DND-41 (cell line): ENCODE measurements around the gene ALDH1A3.

ENCODE experiments used
- ATAC-seq: fragments of 200-7000 bp; cut with Tn5 transposase; 3 replicates; pipeline ENCODE4 v1.9.1; 2021; ENCODE audit warnings: low read depth; ENCODE audit not compliant: insufficient read depth
- DNase-seq: peaks from one replicate; pipeline ENCODE4 v3.0.0-alpha.2; 2020
- H2AFZ ChIP-seq: 2 replicates; pipeline ENCODE4 v1.6.0; 2012; ENCODE audit warnings: low read depth, low read length
- H3K27ac ChIP-seq: 2 replicates; pipeline ENCODE4 v1.5.1; 2012; ENCODE audit warnings: low read length, inconsistent platforms
- H3K27me3 ChIP-seq: fragments of 200-600 bp; sonication (generic); 2 replicates; pipeline ENCODE4 v1.6.0; 2012; ENCODE audit warnings: low read length, mild to moderate bottlenecking, inconsistent platforms; ENCODE audit not compliant: insufficient read depth, poor library complexity
- H3K36me3 ChIP-seq: 2 replicates; pipeline ENCODE4 v1.5.1; 2012; ENCODE audit warnings: low read length, inconsistent platforms; ENCODE audit not compliant: insufficient read depth
- H3K4me1 ChIP-seq: 2 replicates; pipeline ENCODE4 v1.5.1; 2012; ENCODE audit warnings: mild to moderate bottlenecking, low read length; ENCODE audit not compliant: insufficient read depth
- H3K4me2 ChIP-seq: 2 replicates; pipeline ENCODE4 v1.6.0; 2012; ENCODE audit warnings: mild to moderate bottlenecking, moderate library complexity, low read length, inconsistent platforms; ENCODE audit not compliant: insufficient read depth
- H3K4me3 ChIP-seq, 2 experiments: fragments of 200-600 bp in 1 of 2; shearing (Covaris generic) in 1 of 2; 2 replicates each; pipeline ENCODE4 v1.5.1; 2012 to 2016; ENCODE audit warnings: inconsistent platforms in 2 of 2, low read length in 2 of 2, mild to moderate bottlenecking in 2 of 2, low read depth in 1 of 2, moderate library complexity in 1 of 2
- H3K79me2 ChIP-seq: 2 replicates; pipeline ENCODE4 v1.6.0; 2012; ENCODE audit warnings: low read length, inconsistent platforms; ENCODE audit not compliant: insufficient read depth
- H3K9ac ChIP-seq: 2 replicates; pipeline ENCODE4 v1.6.0; 2012; ENCODE audit warnings: low read depth, mild to moderate bottlenecking, inconsistent platforms, low read length, moderate library complexity
- H3K9me3 ChIP-seq: 2 replicates; pipeline ENCODE4 v1.5.1; 2012; ENCODE audit warnings: low read length, moderate library complexity, mild to moderate bottlenecking, inconsistent platforms; ENCODE audit not compliant: insufficient read depth, severe bottlenecking
- H4K20me1 ChIP-seq: 2 replicates; pipeline ENCODE4 v1.6.0; 2012; ENCODE audit warnings: low read length; ENCODE audit not compliant: insufficient read depth
- CTCF ChIP-seq: IDR thresholded peaks from 2 replicates; pipeline ENCODE4 v1.5.1; 2012; ENCODE audit warnings: borderline replicate concordance, low read length, moderate library complexity, mild to moderate bottlenecking; ENCODE audit not compliant: poor library complexity, severe bottlenecking; ENCODE audit errors: extremely low read depth
- EZH2 ChIP-seq: IDR thresholded peaks from 3 replicates; pipeline ENCODE4 v1.6.1; 2012; ENCODE audit warnings: borderline replicate concordance, low read depth, mild to moderate bottlenecking, moderate library complexity, low read length, inconsistent platforms; ENCODE audit not compliant: severe bottlenecking

ALDH1A3 gene

GRCh38 chr15:100903168-100903554 is 23.5 kb downstream of the ALDH1A3 start:
- Histone ChIP-seq H3K4me1 (no peaks in the 10 kb centered on the region), H4K20me1 (no peaks in the 10 kb centered on the region), H3K4me2 (no peak overlapping the region), H3K27me3 (peaks cover 14% of the 10 kb centered on the region), H3K9me3 (no peaks in the 10 kb centered on the region), H3K79me2 (no peaks in the 10 kb centered on the region), H3K4me3 (no peak overlapping the region), H3K9ac (no peak overlapping the region), H3K27ac (no peak overlapping the region), H2AFZ (no peak overlapping the region), H3K36me3 (no peaks in the 10 kb centered on the region)
- ATAC-seq, result no peak
- TF ChIP-seq CTCF (no peak), EZH2 (no peak)
- DNase-seq, result no peak

GRCh38 chr15:100905850-100906249 is 26.2 kb downstream of the ALDH1A3 start:
- Histone ChIP-seq H3K36me3 (no peaks in the 10 kb centered on the region), H3K27me3 (peaks cover 14% of the 10 kb centered on the region), H3K27ac (no peak overlapping the region), H3K4me1 (no peaks in the 10 kb centered on the region), H2AFZ (no peak overlapping the region), H3K4me2 (no peak overlapping the region), H3K9me3 (no peaks in the 10 kb centered on the region), H3K9ac (no peak overlapping the region), H3K79me2 (no peaks in the 10 kb centered on the region), H3K4me3 (no peak overlapping the region), H4K20me1 (no peaks in the 10 kb centered on the region)
- ATAC-seq, result no peak
- no peak for DNase-seq
- no peak for TF ChIP-seq EZH2
- TF ChIP-seq CTCF, result no peak

GRCh38 chr15:100908466-100908865 is 28.8 kb downstream of the ALDH1A3 start:
- Histone ChIP-seq H3K4me1 (no peaks in the 10 kb centered on the region), H2AFZ (no peak overlapping the region), H3K4me2 (no peak overlapping the region), H3K36me3 (no peaks in the 10 kb centered on the region), H4K20me1 (no peaks in the 10 kb centered on the region), H3K79me2 (no peaks in the 10 kb centered on the region), H3K9me3 (no peaks in the 10 kb centered on the region), H3K27ac (no peak overlapping the region), H3K9ac (no peak overlapping the region), H3K27me3 (peaks cover 14% of the 10 kb centered on the region), H3K4me3 (no peak overlapping the region)
- ATAC-seq, result no peak
- DNase-seq, result no peak
- no peak for TF ChIP-seq EZH2
- TF ChIP-seq CTCF, result no peak

GRCh38 chr15:100909565-100909964 is 29.9 kb downstream of the ALDH1A3 start:
- TF ChIP-seq EZH2 (no peak), CTCF (no peak)
- Histone ChIP-seq H2AFZ (no peak overlapping the region), H3K9me3 (no peaks in the 10 kb centered on the region), H3K27me3 (peaks cover 17% of the 10 kb centered on the region), H3K4me3 (no peak overlapping the region), H3K9ac (no peak overlapping the region), H3K36me3 (no peaks in the 10 kb centered on the region), H3K4me2 (no peak overlapping the region), H3K79me2 (no peaks in the 10 kb centered on the region), H3K27ac (no peak overlapping the region), H3K4me1 (no peaks in the 10 kb centered on the region), H4K20me1 (no peaks in the 10 kb centered on the region)
- no peak for DNase-seq
- no peak for ATAC-seq
